K562 (cell line): ENCODE results near the gene HSP90AA1. TPM values are rescaled to one million over a fixed set of nuclear protein-coding genes. Genes with fewer than 3 reads are reported as not detected.

Source experiments
- ETS1 ChIP-seq: conservative IDR thresholded peaks from 2 replicates; pipeline ENCODE4 v1.6.1; 2011; ENCODE audit warnings: low read depth, mild to moderate bottlenecking, low read length; ENCODE audit not compliant: control insufficient read depth
- SETDB1 ChIP-seq: IDR thresholded peaks from one replicate; pipeline ENCODE4 v1.6.1; 2012; ENCODE audit warnings: low read length, control low read depth, inconsistent platforms
- ZNF277 ChIP-seq: fragments of 250-450 bp; sonication (Bioruptor Pico); IDR thresholded peaks from 2 replicates; pipeline ENCODE4 v1.8.0; 2022; ENCODE audit warnings: inconsistent platforms, mild to moderate bottlenecking, moderate library complexity, borderline replicate concordance
- polyA plus RNA-seq, 8 experiments: library from polyadenylated mRNA; depleted of rRNA in 4 of 8; stranded (reverse) in 5 of 8; unstranded in 3 of 8; fragments of >200 nt; fragmentation: Nextera tagmentation in 2 of 8; fragmentation: Illumina TruSeq in 1 of 8; extraction: Ambion mirVana in 2 of 8; extraction: Trizol in 1 of 8; gene quantifications; 2 replicates each; pipeline versions ENCODE4 v1.2.1 to v1.2.3, GENCODE V29; 2011 to 2014; ENCODE audit warnings: inconsistent platforms in 1 of 8, missing spikeins in 1 of 8
- total RNA-seq, 7 experiments: library from RNA; depleted of rRNA in 6 of 7; stranded (reverse); fragments of >200 nt in 6 of 7; fragmentation: Illumina TruSeq in 2 of 7; extraction: Trizol in 2 of 7; gene quantifications; 2 replicates each; pipeline versions ENCODE4 v1.2.1 to v1.2.3, GENCODE V29; 2011 to 2021; ENCODE audit warnings: low replicate concordance in 1 of 7
- TF ChIP-seq, protein P1 (sequence below), 2 experiments: fragments of 450-650 bp in 1 of 2; sonication (generic) in 1 of 2; formaldehyde crosslinking in 1 of 2; IDR thresholded peaks; 2 replicates each; pipeline versions ENCODE4 v1.7.1 to v1.9.0; 2016 to 2022; ENCODE audit warnings: inconsistent platforms in 1 of 2, mild to moderate bottlenecking in 1 of 2, missing genetic modification reagents in 1 of 2

The HSP90AA1 gene
- total and polyA plus RNA-seq, 9 of the 15 experiments (the other 6 are each of a cell fraction or from before 2014, with no cell fraction given), result 377 to 1,731 (median 879) TPM

GRCh38 chr14:102087762-102088011 lies 843 bp upstream of the HSP90AA1 start (continued):
- TF ChIP-seq, protein P1, sequence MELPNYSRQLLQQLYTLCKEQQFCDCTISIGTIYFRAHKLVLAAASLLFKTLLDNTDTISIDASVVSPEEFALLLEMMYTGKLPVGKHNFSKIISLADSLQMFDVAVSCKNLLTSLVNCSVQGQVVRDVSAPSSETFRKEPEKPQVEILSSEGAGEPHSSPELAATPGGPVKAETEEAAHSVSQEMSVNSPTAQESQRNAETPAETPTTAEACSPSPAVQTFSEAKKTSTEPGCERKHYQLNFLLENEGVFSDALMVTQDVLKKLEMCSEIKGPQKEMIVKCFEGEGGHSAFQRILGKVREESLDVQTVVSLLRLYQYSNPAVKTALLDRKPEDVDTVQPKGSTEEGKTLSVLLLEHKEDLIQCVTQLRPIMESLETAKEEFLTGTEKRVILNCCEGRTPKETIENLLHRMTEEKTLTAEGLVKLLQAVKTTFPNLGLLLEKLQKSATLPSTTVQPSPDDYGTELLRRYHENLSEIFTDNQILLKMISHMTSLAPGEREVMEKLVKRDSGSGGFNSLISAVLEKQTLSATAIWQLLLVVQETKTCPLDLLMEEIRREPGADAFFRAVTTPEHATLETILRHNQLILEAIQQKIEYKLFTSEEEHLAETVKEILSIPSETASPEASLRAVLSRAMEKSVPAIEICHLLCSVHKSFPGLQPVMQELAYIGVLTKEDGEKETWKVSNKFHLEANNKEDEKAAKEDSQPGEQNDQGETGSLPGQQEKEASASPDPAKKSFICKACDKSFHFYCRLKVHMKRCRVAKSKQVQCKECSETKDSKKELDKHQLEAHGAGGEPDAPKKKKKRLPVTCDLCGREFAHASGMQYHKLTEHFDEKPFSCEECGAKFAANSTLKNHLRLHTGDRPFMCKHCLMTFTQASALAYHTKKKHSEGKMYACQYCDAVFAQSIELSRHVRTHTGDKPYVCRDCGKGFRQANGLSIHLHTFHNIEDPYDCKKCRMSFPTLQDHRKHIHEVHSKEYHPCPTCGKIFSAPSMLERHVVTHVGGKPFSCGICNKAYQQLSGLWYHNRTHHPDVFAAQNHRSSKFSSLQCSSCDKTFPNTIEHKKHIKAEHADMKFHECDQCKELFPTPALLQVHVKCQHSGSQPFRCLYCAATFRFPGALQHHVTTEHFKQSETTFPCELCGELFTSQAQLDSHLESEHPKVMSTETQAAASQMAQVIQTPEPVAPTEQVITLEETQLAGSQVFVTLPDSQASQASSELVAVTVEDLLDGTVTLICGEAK (IDR thresholded peaks at IDR 0.05), result 0 out of 2 replicates have a peak, but pooled peaks have one; percentile 33
- TF ChIP-seq, protein P1 (CRISPR knock-in tag; IDR thresholded peaks at IDR 0.05), result no peak
- no peak for TF ChIP-seq ETS1
- no peak for TF ChIP-seq SETDB1
- TF ChIP-seq ZNF277 (CRISPR knock-in tag), result no peak
